Heart right ventricle (tissue), 16 donors: ENCODE results near the gene RPL18A. TPM values are rescaled to one million over a fixed set of nuclear protein-coding genes. Genes with fewer than 3 reads are reported as not detected.

ENCODE experiments used
- ATAC-seq, 8 donors: fragments of 200-7000 bp; cut with Tn5 transposase; one replicate each; pipeline ENCODE4 v1.9.1; 2020; ENCODE audit warnings: mild to moderate bottlenecking in 8 of 8, moderate library complexity in 8 of 8, moderate number of reproducible peaks in 1 of 8
- DNase-seq, 2 donors: peaks; one replicate each; pipeline ENCODE4 v3.0.0-alpha.2; 2020
- H3K27ac ChIP-seq, 10 donors: fragments of 200-600 bp; sonication (generic) in 2 of 10; one replicate each; pipeline versions ENCODE4 v1.5.0 to v1.8.0; 2020 to 2022; ENCODE audit warnings: mild to moderate bottlenecking in 3 of 10
- H3K27me3 ChIP-seq, 7 donors: fragments of 200-600 bp; one replicate each; pipeline ENCODE4 v1.8.0; 2021 to 2022; ENCODE audit warnings: mild to moderate bottlenecking in 2 of 7
- H3K36me3 ChIP-seq, 9 donors: fragments of 200-600 bp; sonication (generic) in 1 of 9; one replicate each; pipeline versions ENCODE4 v1.5.0 to v1.8.0; 2020 to 2022; ENCODE audit warnings: mild to moderate bottlenecking in 2 of 9
- H3K4me1 ChIP-seq, 9 donors: fragments of 200-600 bp; sonication (generic) in 1 of 9; one replicate each; pipeline versions ENCODE4 v1.5.0 to v1.8.0; 2020 to 2022; ENCODE audit warnings: mild to moderate bottlenecking in 4 of 9
- H3K4me3 ChIP-seq, 10 donors: fragments of 200-600 bp; sonication (generic) in 2 of 10; one replicate each; pipeline versions ENCODE4 v1.5.0 to v1.8.0; 2020 to 2022; ENCODE audit warnings: mild to moderate bottlenecking in 7 of 10, moderate library complexity in 2 of 10
- H3K9me3 ChIP-seq, 11 donors: fragments of 200-600 bp in 10 of 11; sonication (generic) in 2 of 11; one replicate each; pipeline versions ENCODE4 v1.5.0 to v1.8.0; 2013 to 2022; ENCODE audit warnings: mild to moderate bottlenecking in 2 of 11, control low read depth in 1 of 11, moderate library complexity in 1 of 11
- CTCF ChIP-seq, 9 donors: fragments of 200-600 bp; sonication (generic) in 2 of 9; IDR thresholded peaks; one replicate each; pipeline versions ENCODE4 v1.5.0 to v1.8.0; 2021 to 2022; ENCODE audit warnings: antibody characterized with exemption in 9 of 9, mild to moderate bottlenecking in 5 of 9, moderate library complexity in 1 of 9
- WGBS, 2 donors: extraction: QIAGEN DNeasy Blood & Tissue Kit; methylation state at CpG; one replicate each; pipeline ENCODE4 v1.1.7; 2013; ENCODE audit warnings: inconsistent platforms in 1 of 2; 5-methylcytosine and 5-hydroxymethylcytosine counted together
- intact Hi-C, 10 donors: fragments of 100-400 bp; cut with DNase I; formaldehyde crosslinking; loops; one replicate each; pipeline versions ENCODE4 v1.11.1 to v1.14.2; 2022
- polyA plus RNA-seq, 2 donors: library from polyadenylated mRNA; stranded (reverse); fragments of 200-250 nt; gene quantifications; one replicate each; pipeline ENCODE4 v1.2.3, GENCODE V29; 2013
- total RNA-seq, 10 donors: library from RNA; stranded (reverse); fragmentation: NEBNext Ultra II Directional in 3 of 10; extraction: Animal tissue kit (Norgen Biotek cat#: 25700) in 3 of 10; gene quantifications; one replicate each; pipeline versions ENCODE4 v1.2.1 to v1.2.4, GENCODE V29; 2021 to 2023
- donor health status: Arrhythmogenic right ventricular cardiomyopathy.
- donor health status: ischemic (EF 13 %, LVEDD 7.1; RV severe dilation, severe dysfunction).
- donor health status: healthy with polysubstance abuse.
- donor health status: DM: no; HTN: yes; CAD: no.
- donor health status: DM: no; HTN: no; CAD: no.
- donor health status: ischemic (EF 25% LVEDD 6.9; RV normal size, moderate dysfunction).
- donor health status: ischemic (EF 25% LVEDD 5.7; RV mildly dilated, moderate dysfunction).
- donor health status: healthy.
- donor health status: DM: yes; HTN: yes; CAD: no.
- donor health status: Ischemic cardiomyopathy.
- donor health status: ischemic (EF 35%, LVEDD 5.7; RV mildly dilated, moderate dysfunction).
- donor health status: nonischemic (EF 11% LVEDD 7.7; RV severe dilation, severe dysfunction).
- donor health status: DM: yes; HTN: yes; CAD: no.
- donor health status: PGD.
- donor health status: ischemic (EF 29% LVEDD 5.4; RV normal size, mild dysfunction).
- donor health status: nonischemic (EF 23%, LVEDD 6.1; RV moderate dilation, normal function).

Gene RPL18A
- total and polyA plus RNA-seq, 12 donors: 623 to 2,570 (median 686) TPM

DNA sequence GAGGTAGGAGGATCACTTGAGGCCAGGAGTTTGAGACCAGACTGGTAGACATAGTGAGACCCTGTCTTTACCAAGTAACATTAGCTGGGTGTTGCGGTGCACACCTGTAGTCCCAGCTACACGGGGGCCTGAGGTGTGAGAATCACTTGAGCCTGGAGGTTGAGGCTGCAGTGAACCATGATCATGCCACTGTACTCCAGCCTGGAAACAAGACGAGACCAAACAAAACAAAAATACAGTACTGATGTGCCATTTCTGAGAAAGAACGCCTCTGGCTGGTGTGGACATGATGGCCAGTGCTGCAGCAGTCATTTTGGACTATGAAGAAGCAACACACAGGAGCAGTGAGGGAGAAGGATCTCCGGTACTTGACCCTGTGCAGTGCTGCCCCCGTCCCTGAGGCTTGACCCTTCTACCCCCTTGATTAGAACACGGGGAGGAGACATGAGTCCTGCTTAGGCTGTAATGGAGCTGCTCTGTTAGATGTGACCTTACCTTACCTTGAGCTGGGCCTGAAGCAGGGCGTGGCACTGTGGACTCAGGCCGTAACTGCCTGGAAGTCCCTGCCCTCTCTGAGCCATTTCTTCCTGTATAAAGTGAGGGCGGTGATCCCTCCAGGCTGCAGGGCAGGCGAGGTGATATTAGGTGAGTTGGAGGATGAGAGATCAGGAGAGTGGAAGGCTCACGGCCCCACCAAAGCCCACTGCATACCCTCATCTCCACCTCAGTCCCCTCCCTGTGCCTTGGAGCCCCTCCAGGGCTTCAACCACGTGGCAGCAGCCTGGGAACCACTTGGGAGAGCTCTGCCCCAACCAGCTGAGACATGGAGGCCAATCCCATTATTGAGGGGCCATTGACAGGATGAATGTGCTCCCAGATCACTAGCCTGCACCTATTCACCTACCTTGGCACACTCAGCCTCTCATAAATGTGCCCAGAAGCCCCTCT lies 5.9 kb downstream of the RPL18A start:
- Histone ChIP-seq H3K4me3 (no peak overlapping the region), H3K9me3 (no peaks in the 10 kb centered on the region), H3K27me3 (peaks cover 0 to 17% (median 10%) of the 10 kb centered on the region in 7 donors), H3K4me1 (peaks cover 8 to 27% (median 17%) of the 10 kb centered on the region in 9 donors), H3K36me3 (peaks cover 0 to 54% (median 44%) of the 10 kb centered on the region in 9 donors), H3K27ac (no peak overlapping the region)
- no peak for TF ChIP-seq CTCF (IDR thresholded peaks at IDR 0.05)
- WGBS, 2 donors: 75 to 78% methylated on average over 13 of the region's 13 CpGs
- ATAC-seq (peak in 2 of 8 donors; percentile 3 to 5), DNase-seq (no peak)
- intact Hi-C loops: loop anchor here in 3 of 10 donors (5.0 to 10.0 kb wide), 2 partner anchors 127 to 129 kb away; no protein-coding TSS in a partner anchor

DNA sequence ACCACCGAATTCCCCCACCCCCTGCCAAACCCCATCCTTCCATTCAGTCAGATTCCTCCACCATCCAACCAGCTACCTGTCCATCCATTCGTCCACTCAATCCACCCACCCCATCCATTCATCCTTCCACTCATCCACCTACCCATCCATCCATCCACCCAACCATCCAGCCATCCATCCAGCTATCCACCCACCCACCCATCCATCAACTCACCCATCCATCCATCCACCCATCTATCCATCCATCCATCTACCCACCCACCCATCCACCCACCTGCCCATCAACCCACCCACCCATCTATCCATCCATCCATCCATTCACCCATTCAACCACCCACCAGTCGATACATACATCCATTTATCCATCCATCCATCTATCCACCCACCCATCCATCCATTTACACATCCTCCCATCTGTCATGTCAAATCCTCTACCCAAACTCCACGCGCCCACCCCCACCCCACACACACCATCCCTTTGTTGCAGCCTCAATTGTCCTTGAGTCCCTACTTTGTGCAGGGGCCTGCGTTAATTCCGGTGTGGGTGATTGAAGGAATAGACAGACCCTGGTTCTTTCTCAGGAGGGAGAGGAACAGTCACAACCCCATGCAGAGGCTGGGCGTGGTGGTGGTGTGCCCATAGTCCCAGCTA lies 6.7 kb downstream of the RPL18A start:
- H3K36me3 ChIP-seq: peaks cover 0 to 48% (median 38%) of the 10 kb centered on the region in 9 donors
- no peak for TF ChIP-seq CTCF (IDR thresholded peaks at IDR 0.05)
- H3K4me3 ChIP-seq: no peak overlapping the region
- H3K27me3 ChIP-seq: peaks cover under 1 to 25% (median 18%) of the 10 kb centered on the region in 7 donors
- DNase-seq (no peak), ATAC-seq (no peak)
- no peaks in the 10 kb centered on the region for H3K9me3 ChIP-seq
- intact Hi-C loops: loop anchor here in 3 of 10 donors (5.0 to 10.0 kb wide), 2 partner anchors 126 to 128 kb away; no protein-coding TSS in a partner anchor
- no peak overlapping the region for H3K27ac ChIP-seq
- WGBS, 2 donors: 85 to 92% methylated on average over 8 of the region's 8 CpGs
- H3K4me1 ChIP-seq: peaks cover 1 to 19% (median 9%) of the 10 kb centered on the region in 9 donors

DNA sequence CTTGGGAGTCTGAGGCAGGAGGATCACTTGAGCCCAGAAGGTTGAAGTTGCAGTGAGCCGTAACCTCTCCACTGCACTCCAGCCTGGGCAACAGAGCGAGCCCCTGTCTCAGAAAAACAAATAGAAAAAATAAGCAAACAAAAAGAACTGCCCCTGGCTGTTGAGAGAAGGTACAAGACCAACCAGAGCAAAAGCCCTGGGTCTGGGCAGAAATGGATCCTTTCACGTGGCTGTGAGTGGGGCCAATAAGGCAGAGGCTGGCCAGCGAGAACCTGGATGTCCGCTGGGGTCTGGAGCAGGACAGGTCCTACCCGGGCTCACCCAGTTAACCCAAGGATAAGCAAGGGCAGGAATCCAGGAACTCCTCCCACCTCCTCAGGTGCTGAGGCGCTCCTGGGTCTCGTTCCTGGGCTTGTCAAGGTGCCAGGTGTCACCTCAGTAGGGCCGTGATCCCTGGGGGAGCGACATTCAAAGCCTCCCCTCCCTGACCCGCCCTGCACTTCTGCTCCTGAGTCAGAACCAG lies 7.3 kb downstream of the RPL18A start:
- 74 to 77% methylated on average over 11 of the region's 11 CpGs for WGBS, 2 donors
- Histone ChIP-seq H3K27me3 (peaks cover 6 to 31% (median 24%) of the 10 kb centered on the region in 7 donors), H3K4me1 (peaks cover 0 to 18% (median 8%) of the 10 kb centered on the region in 9 donors), H3K27ac (no peak overlapping the region), H3K36me3 (peaks cover 0 to 42% (median 33%) of the 10 kb centered on the region in 9 donors), H3K9me3 (no peaks in the 10 kb centered on the region), H3K4me3 (no peak overlapping the region)
- intact Hi-C loops: loop anchor here in 3 of 10 donors (5.0 to 10.0 kb wide), 2 partner anchors 125 to 128 kb away; no protein-coding TSS in a partner anchor
- DNase-seq (no peak), ATAC-seq (no peak)
- TF ChIP-seq CTCF (IDR thresholded peaks at IDR 0.05): no peak

DNA sequence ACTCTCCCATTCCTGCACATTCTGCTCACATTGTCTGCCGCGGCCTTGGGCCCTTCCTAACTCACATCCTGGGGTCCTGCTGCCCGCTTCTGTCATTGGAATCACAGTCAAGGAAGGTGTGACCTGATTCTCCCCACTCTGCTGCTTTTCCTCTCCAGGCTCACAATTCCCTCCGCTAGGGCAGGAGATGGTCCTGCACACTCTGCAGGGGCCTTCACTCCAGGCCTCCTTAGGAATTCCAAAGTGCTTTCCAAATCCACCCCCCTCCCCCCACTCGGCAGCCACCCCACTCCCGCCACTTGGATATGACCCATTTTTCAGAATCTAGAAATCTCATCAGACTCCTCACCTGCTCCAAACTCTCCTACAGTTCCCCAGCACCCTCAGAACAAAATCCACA lies 9.0 kb downstream of the RPL18A start:
- intact Hi-C loops: loop anchor here in 3 of 10 donors (5.0 to 10.0 kb wide), 2 partner anchors 124 to 126 kb away; no protein-coding TSS in a partner anchor
- H3K4me3 ChIP-seq: no peak overlapping the region
- 59 to 62% methylated on average over 6 of the region's 6 CpGs for WGBS, 2 donors
- H3K27me3 ChIP-seq: peaks cover 23 to 48% (median 40%) of the 10 kb centered on the region in 7 donors
- no peak overlapping the region for H3K27ac ChIP-seq
- ATAC-seq: no peak
- TF ChIP-seq CTCF (IDR thresholded peaks at IDR 0.05): no peak
- H3K9me3 ChIP-seq: no peaks in the 10 kb centered on the region
- peaks cover 0 to 22% (median 15%) of the 10 kb centered on the region in 9 donors for H3K4me1 ChIP-seq
- no peak for DNase-seq
- peaks cover 0 to 26% (median 17%) of the 10 kb centered on the region in 9 donors for H3K36me3 ChIP-seq
